ENCODE results near the gene KDM7A. TPM values are rescaled to one million over a fixed set of nuclear protein-coding genes. Genes with fewer than 3 reads are reported as not detected.

The KDM7A gene
- total RNA-seq, 2 experiments from 2014 or later: 3.3 TPM

DNA sequence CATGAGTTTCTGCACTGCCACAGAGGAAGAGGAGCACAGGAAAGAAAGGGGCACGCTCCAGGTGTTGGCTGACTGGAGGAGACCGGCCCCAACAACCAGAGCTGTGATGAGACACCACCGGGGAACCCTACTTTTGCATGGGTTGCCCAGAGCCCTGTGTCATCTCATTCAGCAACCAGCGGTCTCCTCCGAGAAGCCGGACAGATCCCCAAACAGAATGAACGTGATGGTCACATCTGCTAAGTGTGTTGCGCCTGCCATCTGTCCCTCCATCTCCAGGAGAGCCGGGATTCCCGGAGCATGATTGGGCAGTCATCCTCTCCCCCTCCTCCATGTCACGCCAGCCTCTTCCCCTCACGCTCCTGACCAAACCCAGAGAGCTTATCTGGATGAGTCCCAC, 136.9 kb downstream of the KDM7A start:
- H3K4me2 ChIP-seq (ENCODE audit: low read length): no peak overlapping the region
- no peaks in the 10 kb centered on the region for H3K9me3 ChIP-seq (ENCODE audit: low read length)
- no peaks in the 10 kb centered on the region for H3K9me2 ChIP-seq (ENCODE audit: insufficient read depth, low read length)
- no peak overlapping the region for H2AFZ ChIP-seq (ENCODE audit: low read length)
- H3K27ac ChIP-seq (ENCODE audit: low read depth, low read length, poor library complexity, severe bottlenecking): no peak overlapping the region
- no peak for DNase-seq (ENCODE audit: low spot score)
- no TSS peak for BruUV-seq (replicated peaks)
- no peaks in the 10 kb centered on the region for H3K4me1 ChIP-seq (ENCODE audit: insufficient read depth, low read length, poor library complexity, severe bottlenecking)
- intact Hi-C loops (cut with micrococcal nuclease; ENCODE audit: unreplicated experiment): no loop called here
- H4K20me1 ChIP-seq (ENCODE audit: insufficient read depth, low read length): no peaks in the 10 kb centered on the region
- POLR2A ChIA-PET: interaction anchor here (0.5 kb wide), 1 partner anchor 161 kb away, joined by 3 read pairs; no protein-coding TSS in a partner anchor
- H3K36me3 ChIP-seq (ENCODE audit: insufficient read depth, low read length): no peaks in the 10 kb centered on the region
- CTCF ChIA-PET (ENCODE audit: unreplicated experiment): no interaction called here
- H3K79me2 ChIP-seq (ENCODE audit: insufficient read depth, low read depth, low read length): no peaks in the 10 kb centered on the region
- TF ChIP-seq EZH2phosphoT487 (IDR thresholded peaks at IDR 0.05; ENCODE audit: borderline replicate concordance, low read depth, low read length): no peak
- TF ChIP-seq, protein P1, sequence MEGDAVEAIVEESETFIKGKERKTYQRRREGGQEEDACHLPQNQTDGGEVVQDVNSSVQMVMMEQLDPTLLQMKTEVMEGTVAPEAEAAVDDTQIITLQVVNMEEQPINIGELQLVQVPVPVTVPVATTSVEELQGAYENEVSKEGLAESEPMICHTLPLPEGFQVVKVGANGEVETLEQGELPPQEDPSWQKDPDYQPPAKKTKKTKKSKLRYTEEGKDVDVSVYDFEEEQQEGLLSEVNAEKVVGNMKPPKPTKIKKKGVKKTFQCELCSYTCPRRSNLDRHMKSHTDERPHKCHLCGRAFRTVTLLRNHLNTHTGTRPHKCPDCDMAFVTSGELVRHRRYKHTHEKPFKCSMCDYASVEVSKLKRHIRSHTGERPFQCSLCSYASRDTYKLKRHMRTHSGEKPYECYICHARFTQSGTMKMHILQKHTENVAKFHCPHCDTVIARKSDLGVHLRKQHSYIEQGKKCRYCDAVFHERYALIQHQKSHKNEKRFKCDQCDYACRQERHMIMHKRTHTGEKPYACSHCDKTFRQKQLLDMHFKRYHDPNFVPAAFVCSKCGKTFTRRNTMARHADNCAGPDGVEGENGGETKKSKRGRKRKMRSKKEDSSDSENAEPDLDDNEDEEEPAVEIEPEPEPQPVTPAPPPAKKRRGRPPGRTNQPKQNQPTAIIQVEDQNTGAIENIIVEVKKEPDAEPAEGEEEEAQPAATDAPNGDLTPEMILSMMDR (conservative IDR thresholded peaks at IDR 0.05; ENCODE audit: low read length): no peak
- no peak overlapping the region for H3K4me3 ChIP-seq (ENCODE audit: low read depth, low read length, poor library complexity, severe bottlenecking)

DNA sequence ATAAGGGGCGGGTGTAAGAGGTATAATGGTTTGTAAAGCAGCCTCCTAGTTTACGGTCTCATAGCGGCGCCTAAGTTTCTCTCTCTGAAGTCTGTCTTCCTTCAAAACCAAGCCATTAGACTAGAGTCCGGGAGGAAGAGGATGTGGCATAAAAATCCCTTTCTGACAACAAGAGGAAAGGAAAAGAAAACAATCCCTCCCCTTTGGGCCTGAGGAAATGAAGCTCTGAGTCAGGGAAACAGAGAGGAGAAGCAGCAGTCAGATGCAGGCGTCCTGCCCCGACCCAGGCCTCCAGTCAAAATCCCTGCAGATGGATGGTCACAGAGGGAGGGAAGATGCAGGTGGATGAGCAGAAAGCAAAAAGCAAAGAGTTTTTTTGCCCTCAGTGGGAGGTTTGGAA, 137.7 kb downstream of the KDM7A start:
- DNase-seq (ENCODE audit: low spot score): no peak
- Histone ChIP-seq H3K4me1 (ENCODE audit: insufficient read depth, low read length, poor library complexity, severe bottlenecking) (no peaks in the 10 kb centered on the region), H3K79me2 (ENCODE audit: insufficient read depth, low read depth, low read length) (no peaks in the 10 kb centered on the region), H3K4me3 (ENCODE audit: low read depth, low read length, poor library complexity, severe bottlenecking) (no peak overlapping the region), H3K9me2 (ENCODE audit: insufficient read depth, low read length) (no peaks in the 10 kb centered on the region), H3K9me3 (ENCODE audit: low read length) (no peaks in the 10 kb centered on the region), H3K36me3 (ENCODE audit: insufficient read depth, low read length) (no peaks in the 10 kb centered on the region), H2AFZ (ENCODE audit: low read length) (no peak overlapping the region), H3K4me2 (ENCODE audit: low read length) (no peak overlapping the region), H4K20me1 (ENCODE audit: insufficient read depth, low read length) (no peaks in the 10 kb centered on the region), H3K27ac (ENCODE audit: low read depth, low read length, poor library complexity, severe bottlenecking) (no peak overlapping the region)
- no TSS peak for BruUV-seq (replicated peaks)
- ChIA-PET POLR2A (no interaction called here), CTCF (ENCODE audit: unreplicated experiment) (no interaction called here)
- no peak for TF ChIP-seq EZH2phosphoT487 (IDR thresholded peaks at IDR 0.05; ENCODE audit: borderline replicate concordance, low read depth, low read length)
- TF ChIP-seq, protein P1 (conservative IDR thresholded peaks at IDR 0.05; ENCODE audit: low read length): no peak
- intact Hi-C loops (cut with micrococcal nuclease; ENCODE audit: unreplicated experiment): no loop called here

DNA sequence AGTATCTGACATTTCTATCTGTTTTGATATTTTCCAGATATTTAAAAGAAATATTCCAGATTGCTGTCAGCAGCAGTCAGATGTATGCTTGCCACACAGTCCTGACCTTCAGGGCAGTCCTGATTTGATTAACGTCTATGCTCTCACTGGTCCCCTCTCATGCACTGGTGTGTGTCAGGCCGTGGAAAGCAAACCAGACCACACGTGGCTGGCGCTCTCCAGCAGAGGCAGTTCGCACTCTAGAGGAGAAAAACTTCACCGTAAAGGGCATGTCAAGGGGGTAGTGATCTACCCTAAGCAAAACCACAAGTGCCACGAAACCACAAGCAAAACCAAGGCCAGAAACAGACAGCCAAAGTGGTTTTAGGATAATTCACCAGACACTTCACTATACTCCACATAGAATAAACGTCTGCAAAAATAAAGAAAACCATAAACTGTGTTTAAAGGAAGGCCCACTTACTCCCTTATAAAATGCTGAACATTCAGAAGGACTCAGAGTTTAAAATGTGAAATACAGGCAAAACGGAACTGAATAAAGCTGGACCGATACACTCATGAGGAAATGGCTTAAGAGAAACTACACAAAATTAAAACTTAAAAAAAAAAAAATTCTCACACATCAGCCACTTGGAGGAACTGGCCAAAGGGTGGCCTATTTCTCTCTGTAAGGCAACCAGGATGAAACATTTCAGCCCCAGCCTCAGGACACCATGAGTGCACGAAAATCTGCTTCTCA, 140.4 kb downstream of the KDM7A start:
- Histone ChIP-seq H3K4me1 (ENCODE audit: insufficient read depth, low read length, poor library complexity, severe bottlenecking) (no peaks in the 10 kb centered on the region), H2AFZ (ENCODE audit: low read length) (no peak overlapping the region), H3K4me3 (ENCODE audit: low read depth, low read length, poor library complexity, severe bottlenecking) (no peak overlapping the region), H3K79me2 (ENCODE audit: insufficient read depth, low read depth, low read length) (no peaks in the 10 kb centered on the region), H4K20me1 (ENCODE audit: insufficient read depth, low read length) (no peaks in the 10 kb centered on the region), H3K4me2 (ENCODE audit: low read length) (no peak overlapping the region), H3K36me3 (ENCODE audit: insufficient read depth, low read length) (no peaks in the 10 kb centered on the region), H3K9me2 (ENCODE audit: insufficient read depth, low read length) (no peaks in the 10 kb centered on the region), H3K27ac (ENCODE audit: low read depth, low read length, poor library complexity, severe bottlenecking) (no peak overlapping the region), H3K9me3 (ENCODE audit: low read length) (no peaks in the 10 kb centered on the region)
- intact Hi-C loops (cut with micrococcal nuclease; ENCODE audit: unreplicated experiment): no loop called here
- no TSS peak for BruUV-seq (replicated peaks)
- ChIA-PET CTCF (ENCODE audit: unreplicated experiment) (no interaction called here), POLR2A (no interaction called here)
- TF ChIP-seq, protein P1 (conservative IDR thresholded peaks at IDR 0.05; ENCODE audit: low read length): no peak
- no peak for TF ChIP-seq EZH2phosphoT487 (IDR thresholded peaks at IDR 0.05; ENCODE audit: borderline replicate concordance, low read depth, low read length)
- DNase-seq (ENCODE audit: low spot score): no peak

Measured in OCI-LY7 (cell line).